Natural killer cell (primary cell): Measurements from ENCODE around the gene TMEM35A. TPM values are rescaled to one million over a fixed set of nuclear protein-coding genes. Genes with fewer than 3 reads are reported as not detected.

Experiments used
- ATAC-seq, 3 donors: fragments of 150-1000 bp in 2 of 3; fragments of 200-7000 bp in 1 of 3; cut with Tn5 transposase; 1 replicate in 1 of 3; 2 replicates in 2 of 3; pipeline ENCODE4 v1.10.0; 2021; ENCODE audit warnings: mild to moderate bottlenecking in 2 of 3, moderate library complexity in 2 of 3
- DNase-seq, 2 donors: peaks; one replicate each; pipeline versions ENCODE4 v3.0.0 to v3.0.0-alpha.2; 2013 to 2021; ENCODE audit warnings: mixed read lengths in 1 of 2
- H3K27ac ChIP-seq: one replicate; pipeline ENCODE4 v1.5.1; 2013; ENCODE audit warnings: mild to moderate bottlenecking, low read length
- H3K27me3 ChIP-seq: one replicate; pipeline ENCODE4 v1.6.1; 2013; ENCODE audit warnings: low read length; ENCODE audit not compliant: control insufficient read depth, insufficient read depth
- H3K36me3 ChIP-seq: one replicate; pipeline ENCODE4 v1.6.1; 2013; ENCODE audit warnings: low read length; ENCODE audit not compliant: control insufficient read depth, insufficient read depth
- H3K4me1 ChIP-seq: one replicate; pipeline ENCODE4 v1.6.1; 2013; ENCODE audit warnings: low read length; ENCODE audit not compliant: control insufficient read depth, insufficient read depth
- H3K4me3 ChIP-seq: one replicate; pipeline ENCODE4 v1.5.1; 2013; ENCODE audit warnings: low read length
- H3K9me3 ChIP-seq: one replicate; pipeline ENCODE4 v1.6.1; 2013; ENCODE audit warnings: low read length; ENCODE audit not compliant: control insufficient read depth, insufficient read depth
- H3K27ac Mint-ChIP-seq, 2 donors: one replicate each; pipeline ENCODE4 v1.8.0; 2022; ENCODE audit warnings: mild to moderate bottlenecking in 2 of 2, mixed read lengths in 2 of 2, moderate library complexity in 1 of 2
- H3K27me3 Mint-ChIP-seq, 2 donors: one replicate each; pipeline ENCODE4 v1.8.0; 2022; ENCODE audit warnings: low read depth in 2 of 2, mixed read lengths in 2 of 2
- H3K36me3 Mint-ChIP-seq: one replicate; pipeline ENCODE4 v1.8.0; 2022; ENCODE audit warnings: mixed read lengths
- H3K4me1 Mint-ChIP-seq, 2 donors: one replicate each; pipeline ENCODE4 v1.8.0; 2022; ENCODE audit warnings: mixed read lengths in 2 of 2
- H3K4me3 Mint-ChIP-seq: one replicate; pipeline ENCODE4 v1.8.0; 2022; ENCODE audit warnings: mild to moderate bottlenecking, moderate library complexity, mixed read lengths
- H3K9me3 Mint-ChIP-seq, 2 donors: one replicate each; pipeline ENCODE4 v1.8.0; 2022; ENCODE audit warnings: mixed read lengths in 2 of 2
- CTCF ChIP-seq: fragments of 200-600 bp; IDR thresholded peaks from one replicate; pipeline ENCODE4 v1.8.0; 2022; ENCODE audit warnings: antibody characterized with exemption
- WGBS: methylation state at CpG from one replicate; pipeline ENCODE4 v1.1.7; 2013; ENCODE audit warnings: missing lambda C conversion rate; ENCODE audit not compliant: insufficient coverage; 5-methylcytosine and 5-hydroxymethylcytosine counted together
- intact Hi-C: fragments of 100-400 bp; cut with micrococcal nuclease; formaldehyde crosslinking; loops from one replicate; pipeline ENCODE4 v1.14.2; 2022
- total RNA-seq, 4 donors: library from RNA; stranded (reverse); fragments of 120-200 nt in 1 of 4; gene quantifications; one replicate each; pipeline versions ENCODE4 v1.2.3 to v1.2.4, GENCODE V29; 2013 to 2022

The TMEM35A gene
- total RNA-seq, 3 donors from 2014 or later (not counting 1 experiment from before 2014, with no cell fraction given) = not detected

- H3K27ac ChIP-seq = no peak overlapping the region
- H3K36me3 Mint-ChIP-seq = no peaks in the 10 kb centered on the region
- H3K4me1 ChIP-seq = no peaks in the 10 kb centered on the region
- H3K27ac Mint-ChIP-seq = no peak overlapping the region
- no peaks in the 10 kb centered on the region for H3K36me3 ChIP-seq
- H3K4me3 ChIP-seq = no peak overlapping the region
- peaks cover 0 to under 1% of the 10 kb centered on the region in 2 donors for H3K4me1 Mint-ChIP-seq
- intact Hi-C loops = no loop called here
- ATAC-seq (no peak), DNase-seq (no peak)
- no peaks in the 10 kb centered on the region for H3K27me3 ChIP-seq
- no peaks in the 10 kb centered on the region for H3K9me3 Mint-ChIP-seq
- no peaks in the 10 kb centered on the region for H3K9me3 ChIP-seq
- H3K4me3 Mint-ChIP-seq = no peak overlapping the region
- peaks cover 0 to 2% of the 10 kb centered on the region in 2 donors for H3K27me3 Mint-ChIP-seq
- TF ChIP-seq CTCF = no peak
- WGBS = 80% methylated on average over 1 of the region's 3 CpGs
These were observed 21.5 kb upstream of the TMEM35A start for GRCh38 chrX:101057093-101057714.

GRCh38 chrX:101062176-101062575 is 16.5 kb upstream of the TMEM35A start:
- Histone ChIP-seq H3K36me3 (no peaks in the 10 kb centered on the region), H3K4me1 (no peaks in the 10 kb centered on the region), H3K9me3 (no peaks in the 10 kb centered on the region), H3K27ac (no peak overlapping the region), H3K27me3 (no peaks in the 10 kb centered on the region), H3K4me3 (no peak overlapping the region)
- Mint-ChIP-seq H3K36me3 (no peaks in the 10 kb centered on the region), H3K27ac (no peak overlapping the region), H3K4me3 (no peak overlapping the region), H3K27me3 (peaks cover 3 to 14% of the 10 kb centered on the region in 2 donors), H3K9me3 (no peaks in the 10 kb centered on the region), H3K4me1 (no peaks in the 10 kb centered on the region)
- intact Hi-C loops = no loop called here
- no peak for TF ChIP-seq CTCF
- DNase-seq (no peak), ATAC-seq (no peak)

- Mint-ChIP-seq H3K27me3 (no peaks in the 10 kb centered on the region), H3K4me3 (no peak overlapping the region), H3K27ac (no peak overlapping the region), H3K4me1 (no peaks in the 10 kb centered on the region), H3K36me3 (no peaks in the 10 kb centered on the region), H3K9me3 (no peaks in the 10 kb centered on the region)
- H3K4me3 ChIP-seq = no peak overlapping the region
- TF ChIP-seq CTCF = no peak
- DNase-seq (no peak), ATAC-seq (no peak)
- intact Hi-C loops = no loop called here
- H3K9me3 ChIP-seq = no peaks in the 10 kb centered on the region
- H3K27ac ChIP-seq = no peak overlapping the region
- H3K36me3 ChIP-seq = no peaks in the 10 kb centered on the region
- no peaks in the 10 kb centered on the region for H3K27me3 ChIP-seq
- H3K4me1 ChIP-seq = no peaks in the 10 kb centered on the region
- no CpG with 5 or more reads among the region's 3 CpGs for WGBS
These were observed 7.1 kb upstream of the TMEM35A start for GRCh38 chrX:101071582-101071981.

GRCh38 chrX:101079736-101080270 is 1.1 kb downstream of the TMEM35A start:
- Mint-ChIP-seq H3K4me1 (peaks cover 0 to 3% of the 10 kb centered on the region in 2 donors), H3K27ac (no peak overlapping the region), H3K4me3 (no peak overlapping the region), H3K27me3 (peaks cover 14 to 43% of the 10 kb centered on the region in 2 donors), H3K9me3 (no peaks in the 10 kb centered on the region), H3K36me3 (no peaks in the 10 kb centered on the region)
- intact Hi-C loops = no loop called here
- no peak for DNase-seq
- no peak overlapping the region for H3K27ac ChIP-seq
- H3K4me1 ChIP-seq = peaks cover 4% of the 10 kb centered on the region
- 71% methylated on average over 4 of the region's 8 CpGs for WGBS
- no peak overlapping the region for H3K4me3 ChIP-seq
- no peak for TF ChIP-seq CTCF
- peaks cover 3% of the 10 kb centered on the region for H3K27me3 ChIP-seq
- no peak for ATAC-seq
- H3K9me3 ChIP-seq = no peaks in the 10 kb centered on the region
- no peaks in the 10 kb centered on the region for H3K36me3 ChIP-seq
